SKM-1 treated with dmso at 0.1 percent for 144 hours (cell line): ENCODE results near the gene PARVA.

Experiments
- DNase-seq: peaks from one replicate; lab custom pipeline; 2025; ENCODE audit not compliant: unreplicated experiment; lab: John Stamatoyannopoulos, UW

Gene PARVA

DNA sequence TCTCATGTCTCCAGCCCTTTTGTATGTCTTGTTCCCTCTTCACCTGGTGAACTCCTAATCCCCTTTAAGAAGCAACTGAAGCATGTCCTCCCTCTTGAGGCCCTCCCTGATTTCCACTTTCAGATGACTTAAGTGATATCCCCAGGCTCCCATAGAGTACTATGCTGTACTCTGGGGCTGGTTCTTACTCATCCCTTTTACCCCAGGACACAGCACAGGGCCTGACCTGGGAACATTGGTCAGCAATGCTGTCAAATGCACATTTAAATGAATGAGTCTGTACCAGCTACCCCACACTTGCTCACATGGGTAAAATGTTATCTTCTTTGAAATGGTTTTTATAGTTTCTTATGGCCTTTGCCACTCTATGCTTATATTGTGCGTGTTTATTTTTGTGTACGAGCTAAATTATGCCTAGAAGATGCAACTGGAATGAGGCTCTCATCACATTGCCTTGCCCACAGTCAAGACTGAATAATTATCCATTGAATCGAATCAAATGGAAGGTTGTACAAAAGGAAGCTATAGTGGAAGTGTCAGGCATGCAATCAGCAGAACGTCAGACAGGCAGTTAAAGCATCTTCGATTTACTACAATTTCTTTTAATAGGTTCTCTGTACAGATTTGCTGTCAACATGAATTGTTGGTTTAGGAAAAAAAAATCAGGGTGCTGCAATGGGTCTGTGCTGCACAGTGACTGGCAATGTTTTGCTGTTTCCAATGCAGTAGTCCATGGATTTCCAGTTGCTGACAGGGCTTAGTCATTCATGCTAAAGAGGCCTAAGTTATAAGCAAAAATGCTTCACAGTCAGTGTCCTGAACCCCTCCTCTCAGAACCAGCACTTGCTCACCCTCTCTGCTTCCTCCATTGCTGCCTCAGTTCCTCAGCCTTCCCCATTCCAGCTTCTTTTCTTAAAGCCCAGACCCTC lies 79.5 kb downstream of the PARVA start:
- DNase-seq: no peak

DNA sequence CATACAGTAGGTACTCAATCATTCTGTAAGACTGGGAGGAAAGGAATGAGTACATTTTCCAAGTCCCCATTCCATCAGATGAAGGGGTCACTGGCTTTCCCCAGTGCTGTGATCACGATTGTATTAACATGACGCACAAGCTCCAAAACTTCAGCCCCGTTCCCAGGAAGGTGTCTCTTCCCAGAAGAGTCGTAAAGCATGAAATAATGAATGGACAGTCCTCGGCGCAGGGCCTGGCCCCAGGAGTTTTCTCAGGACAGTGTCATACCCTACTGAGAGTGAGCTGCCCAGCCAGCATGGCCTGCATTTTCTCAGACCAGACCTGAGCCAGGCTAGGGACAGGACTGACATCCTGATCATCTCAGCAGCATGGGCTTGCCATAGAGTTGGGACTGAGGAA lies 80.7 kb downstream of the PARVA start:
- DNase-seq: no peak

DNA sequence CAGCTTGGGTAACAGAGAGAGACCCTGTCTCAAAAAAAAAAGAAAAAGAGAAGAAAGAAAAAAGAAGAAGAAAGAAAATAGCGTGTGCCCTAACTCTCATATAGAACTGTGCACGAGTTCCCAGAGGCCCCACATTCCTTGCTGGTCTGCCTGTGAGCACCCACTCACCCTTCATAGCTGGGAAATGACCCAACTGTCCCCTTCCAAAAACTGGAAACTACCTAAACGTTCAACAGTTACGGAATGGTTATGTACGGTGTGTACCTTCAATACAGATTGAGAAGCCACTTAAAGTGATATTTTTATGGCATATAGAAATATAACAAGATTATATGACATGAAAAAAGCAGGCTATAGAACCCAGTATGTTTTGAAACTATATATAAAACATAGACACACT lies 82.0 kb downstream of the PARVA start:
- DNase-seq: no peak

DNA sequence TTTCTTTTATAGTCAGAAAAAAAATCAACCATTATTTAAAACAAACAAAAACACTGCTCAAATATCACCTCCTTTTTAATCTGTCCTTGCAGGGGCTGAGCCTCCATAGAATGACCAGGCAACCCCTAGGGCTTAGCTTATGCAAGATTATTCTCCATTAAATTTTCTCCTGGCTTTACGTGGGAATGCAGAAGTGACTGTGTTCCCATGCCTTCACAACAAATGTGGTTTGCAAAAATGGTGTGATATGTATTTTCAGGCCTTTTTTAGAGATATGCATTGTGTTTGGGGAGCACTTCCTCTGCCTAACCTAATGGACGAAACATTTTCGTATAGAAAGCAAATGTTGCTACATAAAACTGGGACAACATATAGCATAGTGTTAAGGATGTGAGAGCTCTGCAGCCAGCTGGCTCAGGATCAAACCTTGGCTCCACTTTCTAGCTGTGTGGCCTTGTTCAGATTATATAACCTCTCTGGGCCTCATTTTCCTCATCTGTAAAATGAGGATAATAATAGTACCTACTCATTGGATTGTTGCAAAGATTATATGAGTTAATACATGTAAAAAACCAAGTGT lies 82.6 kb downstream of the PARVA start:
- no peak for DNase-seq

DNA sequence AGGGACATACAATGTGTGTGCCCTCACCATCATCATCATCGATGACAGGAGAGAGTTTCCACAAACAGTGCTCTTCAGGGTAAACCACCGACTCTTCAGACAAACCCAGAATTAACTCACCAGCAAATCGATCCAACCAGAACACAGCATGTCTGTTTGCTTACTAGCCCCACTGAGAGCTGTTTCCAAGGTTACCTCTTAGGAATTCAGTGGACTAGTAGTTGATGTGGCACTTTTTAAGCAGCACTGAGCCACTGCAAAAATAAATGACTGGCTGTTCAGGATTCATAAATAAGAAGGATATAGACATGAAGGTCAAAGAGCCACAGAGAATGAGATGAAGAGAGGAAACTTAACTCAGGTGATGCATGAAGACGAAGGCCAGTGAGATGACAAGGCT lies 83.1 kb downstream of the PARVA start:
- no peak for DNase-seq

DNA sequence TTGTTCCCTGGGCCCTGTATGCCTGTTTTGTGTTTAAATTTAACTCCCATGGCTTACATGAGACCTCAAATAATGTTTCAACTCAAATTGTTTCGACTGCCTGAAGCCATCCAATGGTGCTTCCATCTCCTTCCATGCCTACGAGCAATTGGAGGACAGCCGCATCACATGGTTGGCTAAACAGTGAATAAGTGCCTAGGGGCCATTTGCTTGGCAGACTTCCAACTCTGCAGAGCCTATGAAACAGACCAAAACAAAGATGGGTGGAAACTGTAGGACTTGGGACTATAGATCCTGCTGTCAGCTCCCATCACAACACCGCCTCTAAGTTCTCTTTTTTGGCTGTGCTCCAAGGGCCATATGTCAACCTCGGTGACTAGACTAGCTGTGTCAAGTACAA lies 84.1 kb downstream of the PARVA start:
- DNase-seq: no peak

DNA sequence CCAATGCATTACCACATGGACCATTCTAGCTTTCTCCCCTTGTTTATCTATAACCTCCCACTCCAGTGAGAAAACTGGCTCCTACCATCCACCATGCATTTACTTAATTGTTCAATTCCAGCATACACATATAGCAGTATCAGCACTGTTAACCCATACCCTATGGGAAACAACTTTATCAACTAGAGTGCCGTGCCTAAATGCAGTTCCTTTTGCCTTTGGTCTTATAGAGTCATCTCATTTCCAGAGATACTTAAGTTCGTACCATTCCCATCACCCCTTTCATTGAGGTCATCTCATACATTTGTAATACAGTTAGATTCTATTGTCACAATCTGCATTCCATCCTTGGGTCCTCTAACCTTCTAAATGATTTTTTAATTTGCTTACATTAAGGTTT lies 86.9 kb downstream of the PARVA start:
- no peak for DNase-seq

DNA sequence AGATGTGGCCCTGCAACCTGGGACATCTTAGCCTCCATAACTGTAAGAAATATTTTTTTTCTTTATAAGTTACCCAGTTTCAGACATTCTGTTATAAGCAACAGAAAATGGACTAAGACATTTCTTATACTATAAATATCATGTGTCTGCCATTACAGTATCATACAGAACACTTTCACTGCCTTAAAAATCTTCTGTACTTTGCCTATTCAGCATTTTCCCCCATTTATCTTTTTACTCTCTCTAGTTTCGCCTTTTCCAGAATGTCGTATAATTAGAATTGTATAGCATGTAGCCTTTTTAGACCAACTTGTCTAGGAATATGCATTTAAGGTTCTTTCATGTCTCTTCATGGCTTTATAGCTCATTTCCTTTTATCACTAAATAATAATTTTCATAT lies 88.0 kb downstream of the PARVA start:
- DNase-seq: no peak

DNA sequence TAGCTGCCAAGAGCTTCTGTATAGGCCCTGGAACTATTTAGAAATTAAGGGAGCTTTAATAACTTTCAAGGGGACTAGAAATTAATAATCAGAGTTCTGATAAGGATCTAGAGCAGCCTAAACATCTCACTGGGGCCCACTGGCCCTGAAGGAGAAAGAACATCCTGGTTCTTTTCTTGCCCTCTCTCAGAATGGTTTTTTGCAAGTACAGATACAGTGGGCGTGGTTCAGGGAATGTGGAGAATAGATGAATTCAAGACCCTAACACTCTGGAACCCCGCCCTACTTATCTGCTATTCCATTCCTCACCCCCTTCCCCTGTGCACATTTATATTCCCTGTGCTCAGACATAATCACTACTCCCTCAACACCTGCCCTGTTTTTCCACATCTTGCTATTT lies 90.2 kb downstream of the PARVA start:
- DNase-seq: no peak

DNA sequence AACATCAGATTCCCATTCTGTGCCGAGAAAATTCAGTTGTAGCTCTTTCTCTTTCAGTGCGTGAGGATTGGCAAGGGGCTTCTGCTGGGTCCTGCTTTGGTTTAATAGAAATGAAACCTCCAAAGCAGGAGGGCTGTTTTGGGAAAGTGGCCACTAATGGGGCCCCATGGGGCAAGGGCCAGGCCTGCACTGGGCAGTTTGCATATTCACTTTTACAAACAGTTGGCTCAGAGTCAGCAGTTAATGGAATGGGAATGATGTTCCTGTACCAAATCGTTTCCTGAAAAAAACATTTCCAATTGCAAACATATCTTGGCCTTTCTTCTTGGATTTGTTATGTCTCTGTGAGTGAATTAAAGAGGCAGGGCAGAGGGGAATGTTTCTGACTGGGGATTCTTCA lies 92.1 kb downstream of the PARVA start:
- no peak for DNase-seq

DNA sequence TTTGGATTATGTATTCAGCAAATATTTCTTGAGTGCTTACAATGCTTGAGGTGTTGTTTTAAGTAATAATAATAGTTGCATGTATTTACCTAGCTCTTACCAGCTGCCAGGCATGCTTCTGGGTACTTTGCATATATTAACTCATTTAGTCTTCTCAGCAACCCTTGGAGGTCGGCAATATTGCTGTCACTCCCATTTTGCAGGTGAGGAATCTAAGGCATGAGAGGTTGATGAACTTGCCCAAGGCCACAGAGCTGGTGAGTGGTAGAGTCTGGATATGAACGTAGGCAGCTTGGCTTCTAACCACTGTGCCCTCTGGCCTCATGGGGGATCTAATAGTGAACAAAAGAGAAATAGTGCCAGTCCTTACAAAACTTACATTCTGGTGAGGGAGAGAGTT lies 92.9 kb downstream of the PARVA start:
- DNase-seq: no peak

DNA sequence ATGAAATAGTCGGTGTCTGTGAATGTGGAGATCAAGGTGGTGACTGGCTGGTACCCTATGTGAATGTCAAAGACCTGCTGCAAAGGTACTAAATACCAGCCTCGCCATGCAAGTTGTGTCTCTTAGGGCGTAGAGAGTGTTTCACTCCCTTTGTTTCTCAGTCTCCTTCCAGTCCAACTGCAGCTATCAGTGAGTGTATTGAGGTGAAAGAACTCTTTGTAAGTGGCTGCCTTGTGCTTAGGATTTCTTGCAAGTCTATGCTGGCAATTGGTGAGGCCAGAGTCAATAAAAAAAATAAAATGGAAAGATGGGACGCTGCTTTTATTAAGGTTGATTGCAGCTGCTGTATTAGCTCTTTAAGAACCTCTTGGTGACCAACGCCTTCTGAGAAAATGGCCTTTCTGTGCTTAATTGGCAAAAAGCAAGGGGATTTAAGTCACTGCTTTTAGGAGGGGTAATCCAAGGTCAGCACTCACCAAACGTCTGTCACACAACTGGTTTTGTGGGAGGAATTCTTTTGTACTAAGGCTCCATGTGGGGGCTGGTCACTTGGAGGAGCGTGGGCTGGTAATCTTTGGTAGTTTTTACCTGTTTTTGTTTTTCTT lies 95.1 kb downstream of the PARVA start:
- DNase-seq: no peak

DNA sequence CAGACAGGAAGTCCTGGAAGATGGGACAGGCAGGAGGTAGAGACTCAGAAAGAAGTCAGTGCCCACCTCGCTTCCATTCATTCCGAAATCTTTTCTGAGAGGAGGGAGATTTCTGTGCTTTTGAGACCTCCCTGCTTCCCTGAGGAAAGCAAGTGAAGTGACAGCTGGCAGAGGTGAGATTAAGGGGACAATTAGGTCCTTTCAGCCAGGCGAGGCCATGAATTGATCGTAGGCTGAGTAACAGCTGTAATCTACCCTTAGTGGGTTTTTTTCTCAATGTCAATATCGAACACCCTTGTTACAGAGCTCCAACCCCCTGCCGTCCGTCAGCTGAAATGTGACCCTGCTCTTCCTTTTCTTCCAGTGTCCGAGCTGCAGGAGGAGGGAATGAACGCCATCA lies 96.0 kb downstream of the PARVA start:
- no peak for DNase-seq

DNA sequence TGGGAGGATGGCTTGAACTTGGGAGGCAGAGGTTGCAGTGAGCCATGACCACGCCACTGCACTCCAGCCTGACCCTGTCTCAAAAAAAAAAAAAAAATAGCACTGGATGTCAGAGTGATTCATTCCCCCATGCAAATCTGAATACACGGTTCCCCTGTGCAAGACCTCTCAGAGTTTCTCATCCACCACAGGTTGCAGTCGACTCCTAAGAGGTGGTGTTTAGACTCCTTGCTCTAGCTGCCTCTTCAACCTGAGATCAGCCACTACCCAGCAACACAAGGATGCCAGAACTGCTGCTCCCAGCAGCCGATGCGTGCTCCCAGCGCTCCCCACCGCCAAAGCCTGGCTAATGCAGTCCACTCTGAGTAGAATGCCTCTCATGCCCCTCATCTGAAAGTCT lies 97.5 kb downstream of the PARVA start:
- no peak for DNase-seq

DNA sequence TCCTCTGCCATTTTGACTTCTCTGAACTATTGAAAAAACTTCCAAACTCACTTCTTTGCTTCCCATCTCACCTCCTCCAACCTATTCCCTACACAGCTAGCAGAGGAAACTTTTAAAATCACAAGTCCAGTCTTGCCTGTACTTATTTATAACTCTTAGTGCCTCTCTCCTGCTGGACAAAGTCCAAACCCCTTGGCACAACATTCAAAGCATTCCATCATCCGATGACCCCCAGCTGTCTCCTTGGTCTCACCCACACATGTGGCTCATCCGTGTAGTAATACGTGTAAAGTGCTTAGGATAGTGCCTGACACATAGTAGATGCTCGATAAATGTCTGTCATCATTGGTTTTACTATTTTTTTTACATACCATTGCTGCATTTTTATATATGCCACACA lies 101.4 kb downstream of the PARVA start:
- DNase-seq: no peak

DNA sequence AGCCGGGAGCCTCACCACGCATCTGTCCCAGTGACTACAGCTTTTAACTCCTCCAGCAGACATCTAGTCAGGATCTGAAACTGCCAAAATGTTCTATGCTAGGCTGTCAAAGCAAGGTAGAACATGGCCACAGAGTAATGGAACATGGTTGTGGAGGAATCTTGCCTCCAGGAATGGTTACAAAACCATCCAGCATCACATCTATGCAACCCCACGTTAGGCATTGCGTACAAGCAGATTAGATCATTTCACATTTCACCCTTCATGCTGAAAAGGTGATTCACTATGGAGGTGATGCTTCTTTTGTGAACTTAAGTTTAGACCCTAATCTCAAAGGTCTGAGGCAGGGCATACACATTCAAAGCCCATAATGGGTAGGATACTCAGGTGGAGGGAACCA lies 103.0 kb downstream of the PARVA start:
- DNase-seq: no peak

DNA sequence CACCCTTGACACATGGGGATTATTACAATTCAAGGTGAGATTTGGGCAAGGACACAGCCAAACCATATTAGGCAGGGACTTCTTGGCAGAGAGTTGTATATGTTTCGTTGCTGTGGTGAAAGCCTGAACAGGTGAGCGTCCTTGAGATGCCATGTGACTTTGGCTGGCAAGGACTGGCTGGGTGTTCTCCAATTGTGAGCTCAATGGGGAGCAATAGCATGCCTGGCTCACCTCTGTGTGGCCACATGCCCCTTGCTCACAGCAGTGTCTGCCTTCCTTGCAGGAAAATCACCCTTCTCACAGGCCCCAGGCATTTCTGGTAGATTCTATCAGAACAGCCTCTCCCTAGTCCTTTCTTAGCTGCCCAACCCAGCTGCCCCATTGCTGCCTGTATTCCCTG lies 105.5 kb downstream of the PARVA start:
- no peak for DNase-seq

DNA sequence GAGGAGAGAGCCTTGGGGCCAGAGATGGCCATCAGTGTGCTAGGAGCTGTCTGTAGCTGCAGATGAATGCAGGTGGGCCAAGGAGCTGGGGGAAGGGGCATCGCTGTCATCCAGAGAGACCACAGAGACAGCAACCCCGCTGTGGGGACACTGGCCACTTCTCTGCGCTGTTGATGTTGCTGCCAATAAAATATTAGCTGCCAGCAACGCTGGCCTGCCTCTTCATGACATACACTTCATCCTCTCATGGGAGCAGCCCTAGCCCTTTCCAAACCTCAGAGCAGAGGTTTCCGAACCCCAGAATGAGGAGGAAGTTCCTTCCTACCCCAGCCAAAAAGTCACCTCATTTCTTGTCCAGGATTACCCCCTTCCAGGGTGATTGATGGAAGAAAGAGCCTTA lies 106.2 kb downstream of the PARVA start:
- DNase-seq: no peak

DNA sequence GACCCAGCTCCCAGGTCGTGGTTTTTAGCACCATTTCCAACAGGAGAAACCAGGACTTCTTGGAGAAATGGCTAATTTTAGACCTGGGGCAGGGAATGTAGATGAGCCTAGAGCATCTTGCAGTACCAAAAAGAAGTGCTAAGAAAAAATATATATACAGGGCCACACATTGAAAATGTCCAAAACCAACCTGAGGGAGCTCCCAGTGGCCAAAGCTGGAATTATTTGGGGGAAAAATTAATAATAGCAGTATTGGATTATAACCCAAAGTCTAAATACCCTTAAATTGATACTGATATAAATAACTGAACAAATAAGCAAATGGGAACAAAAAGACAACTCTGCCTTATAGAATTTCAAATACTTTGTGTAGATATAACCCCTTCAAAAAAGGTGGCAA lies 108.0 kb downstream of the PARVA start:
- no peak for DNase-seq

DNA sequence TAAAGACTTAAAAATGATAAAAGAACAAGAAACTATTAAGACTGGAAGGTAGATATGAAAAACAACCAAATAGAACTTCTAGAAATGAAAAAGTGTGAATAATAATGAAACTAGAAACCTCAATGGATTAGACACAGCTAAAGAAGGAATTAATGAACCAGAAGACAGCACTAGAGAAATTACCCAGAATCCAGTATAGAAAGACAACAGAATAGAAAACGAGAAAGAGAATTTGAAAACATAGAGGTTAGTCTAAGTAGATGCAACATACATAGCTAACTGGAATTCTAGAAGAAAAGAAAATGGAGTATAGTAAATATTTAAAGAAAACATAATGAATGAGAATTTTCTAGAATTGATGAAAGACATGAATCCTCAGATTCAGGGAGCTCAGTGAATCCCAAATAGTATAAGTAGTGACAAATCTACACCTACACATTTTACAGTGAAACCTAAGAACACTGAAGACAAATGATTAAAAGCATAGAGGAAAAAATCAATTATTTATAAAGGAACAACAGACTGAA lies 111.9 kb downstream of the PARVA start:
- no peak for DNase-seq

DNA sequence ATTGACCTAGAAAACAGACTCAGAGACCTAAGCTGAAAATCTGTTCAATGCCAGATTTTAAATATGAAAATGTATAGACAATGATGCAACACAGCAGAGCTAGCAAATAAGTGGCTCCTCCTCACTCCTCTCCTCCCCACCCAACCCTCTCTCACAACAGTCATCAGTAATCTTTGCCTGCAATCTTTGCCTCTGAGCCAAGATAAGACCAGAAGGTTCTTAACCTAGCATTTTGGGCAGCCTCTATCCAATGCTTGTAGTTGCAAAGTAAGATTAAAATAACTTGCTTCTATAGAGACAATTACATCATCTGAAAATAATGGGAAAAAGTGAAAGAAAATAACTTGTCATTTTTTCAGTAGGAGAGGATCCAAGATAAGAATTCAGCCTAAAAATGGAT lies 117.3 kb downstream of the PARVA start:
- no peak for DNase-seq
